Mucosa of descending colon (tissue), 3 donors: Measurements from ENCODE around the gene GABRG3. TPM values are rescaled to one million over a fixed set of nuclear protein-coding genes. Genes with fewer than 3 reads are reported as not detected.

ENCODE experiments used
- ATAC-seq: fragments of 200-7000 bp; cut with Tn5 transposase; one replicate; pipeline ENCODE4 v1.9.1; 2020; ENCODE audit warnings: mild to moderate bottlenecking, moderate library complexity
- DNase-seq, 3 donors: peaks; one replicate each; pipeline ENCODE4 v3.0.0-alpha.2; 2020
- H3K36me3 ChIP-seq: fragments of 200-600 bp; one replicate; pipeline ENCODE4 v1.8.0; 2021; ENCODE audit warnings: low read depth, mild to moderate bottlenecking
- H3K4me1 ChIP-seq: fragments of 200-600 bp; one replicate; pipeline ENCODE4 v1.8.0; 2021; ENCODE audit warnings: low read depth, mild to moderate bottlenecking
- H3K4me3 ChIP-seq: fragments of 200-600 bp; one replicate; pipeline ENCODE4 v1.8.0; 2021; ENCODE audit warnings: mild to moderate bottlenecking
- H3K9me3 ChIP-seq: fragments of 200-600 bp; one replicate; pipeline ENCODE4 v1.8.0; 2021; ENCODE audit warnings: mild to moderate bottlenecking
- intact Hi-C, 2 donors: fragments of 100-400 bp; cut with DNase I in 1 of 2; cut with micrococcal nuclease in 1 of 2; formaldehyde crosslinking; loops; one replicate each; pipeline versions ENCODE4 v1.11.0 to v1.11.1; 2022; cut with DNase I, micrococcal nuclease
- total RNA-seq, 3 donors: library from RNA; stranded (reverse); fragmentation: NEBNext Ultra II Directional in 2 of 3; extraction: Animal tissue kit (Norgen Biotek cat#: 25700) in 2 of 3; gene quantifications; one replicate each; pipeline versions ENCODE4 v1.2.1 to v1.2.4, GENCODE V29; 2021 to 2023
- TF ChIP-seq, protein P1 (sequence below): fragments of 200-600 bp; IDR thresholded peaks from one replicate; pipeline ENCODE4 v1.8.0; 2022; ENCODE audit warnings: antibody characterized with exemption, mild to moderate bottlenecking
- donor health status: DM: no; HTN: no; CAD: no; lungs with moderate emphysema.
- donor health status: DM: no; HTN: no; CAD: no.
- donor health status: DM: no; HTN: yes; CAD: no.

GABRG3 gene
- total RNA-seq, 3 donors from 2014 or later: 0.03 TPM; not detected in 2

DNA sequence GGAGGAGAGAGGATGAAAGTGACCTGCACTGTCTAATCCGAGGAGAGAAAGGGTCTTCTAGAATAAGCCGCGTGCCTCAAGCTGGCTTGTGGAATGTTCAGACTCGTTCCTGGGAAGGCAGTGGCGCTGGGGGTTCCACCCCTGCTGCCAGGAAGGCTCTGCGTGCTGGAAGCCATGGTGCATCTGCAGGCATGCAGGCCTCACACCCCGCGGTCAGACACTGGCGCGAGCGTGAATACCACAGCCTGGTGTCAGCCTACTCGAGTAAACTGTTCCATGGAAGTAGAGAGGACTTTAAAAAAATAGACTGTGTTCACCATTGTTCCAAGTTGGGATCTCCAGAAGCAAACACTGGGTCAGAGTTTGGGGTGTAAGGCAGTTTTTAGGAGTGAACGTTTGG is 25.9 kb upstream of the GABRG3 start:
- intact Hi-C loops: no loop called here
- H3K4me1 ChIP-seq: no peaks in the 10 kb centered on the region

GRCh38 chr15:26950001-26950400 is 21.0 kb upstream of the GABRG3 start:
- intact Hi-C loops: no loop called here
- Histone ChIP-seq H3K36me3 (no peaks in the 10 kb centered on the region), H3K4me1 (no peaks in the 10 kb centered on the region), H3K4me3 (no peak overlapping the region), H3K9me3 (peaks cover 46% of the 10 kb centered on the region)
- ATAC-seq (no peak), DNase-seq (no peak)
- TF ChIP-seq, protein P1, sequence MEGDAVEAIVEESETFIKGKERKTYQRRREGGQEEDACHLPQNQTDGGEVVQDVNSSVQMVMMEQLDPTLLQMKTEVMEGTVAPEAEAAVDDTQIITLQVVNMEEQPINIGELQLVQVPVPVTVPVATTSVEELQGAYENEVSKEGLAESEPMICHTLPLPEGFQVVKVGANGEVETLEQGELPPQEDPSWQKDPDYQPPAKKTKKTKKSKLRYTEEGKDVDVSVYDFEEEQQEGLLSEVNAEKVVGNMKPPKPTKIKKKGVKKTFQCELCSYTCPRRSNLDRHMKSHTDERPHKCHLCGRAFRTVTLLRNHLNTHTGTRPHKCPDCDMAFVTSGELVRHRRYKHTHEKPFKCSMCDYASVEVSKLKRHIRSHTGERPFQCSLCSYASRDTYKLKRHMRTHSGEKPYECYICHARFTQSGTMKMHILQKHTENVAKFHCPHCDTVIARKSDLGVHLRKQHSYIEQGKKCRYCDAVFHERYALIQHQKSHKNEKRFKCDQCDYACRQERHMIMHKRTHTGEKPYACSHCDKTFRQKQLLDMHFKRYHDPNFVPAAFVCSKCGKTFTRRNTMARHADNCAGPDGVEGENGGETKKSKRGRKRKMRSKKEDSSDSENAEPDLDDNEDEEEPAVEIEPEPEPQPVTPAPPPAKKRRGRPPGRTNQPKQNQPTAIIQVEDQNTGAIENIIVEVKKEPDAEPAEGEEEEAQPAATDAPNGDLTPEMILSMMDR: no peak

More for the DNA sequence above, 25.9 kb upstream of the GABRG3 start:
- DNase-seq: no peak
- no peak overlapping the region for H3K4me3 ChIP-seq
- no peaks in the 10 kb centered on the region for H3K36me3 ChIP-seq
- TF ChIP-seq, protein P1: no peak
- H3K9me3 ChIP-seq: peaks cover 45% of the 10 kb centered on the region
- no peak for ATAC-seq

- DNase-seq (no peak), ATAC-seq (no peak)
- intact Hi-C loops: no loop called here
- Histone ChIP-seq H3K9me3 (peaks cover 54% of the 10 kb centered on the region), H3K4me3 (no peak overlapping the region), H3K4me1 (no peaks in the 10 kb centered on the region), H3K36me3 (no peaks in the 10 kb centered on the region)
- TF ChIP-seq, protein P1: no peak
Observed at GRCh38 chr15:26954403-26954802, 16.6 kb upstream of the GABRG3 start.

DNA sequence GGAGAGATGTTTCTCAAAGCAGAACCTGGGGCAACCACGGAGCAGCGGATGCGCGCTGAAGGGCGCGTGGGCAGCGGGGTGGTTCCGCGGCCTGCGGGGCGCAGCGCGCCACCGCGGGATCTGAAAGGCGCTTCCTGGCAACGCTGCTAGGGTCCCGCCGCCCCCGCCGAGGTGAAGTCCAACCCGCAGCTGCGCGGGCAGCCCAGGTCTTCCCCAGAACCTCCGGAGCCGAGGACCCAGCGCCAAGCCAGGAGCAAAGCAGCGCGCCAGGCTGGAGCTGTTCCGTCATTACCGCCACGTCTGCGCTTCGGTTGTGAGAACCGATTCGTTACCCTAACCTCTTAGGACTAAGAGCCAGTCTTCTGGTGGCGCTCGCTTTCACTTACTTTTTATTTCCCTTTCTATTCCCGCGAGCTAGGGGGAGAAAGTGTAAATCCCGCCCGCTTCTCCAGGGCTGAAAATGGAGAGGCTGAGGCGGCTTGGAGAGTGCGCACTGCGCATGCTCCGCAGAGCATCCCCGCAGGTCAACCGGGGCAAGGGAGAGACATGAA is 3.2 kb upstream of the GABRG3 start:
- ATAC-seq (no peak), DNase-seq (no peak)
- intact Hi-C loops: no loop called here

DNA sequence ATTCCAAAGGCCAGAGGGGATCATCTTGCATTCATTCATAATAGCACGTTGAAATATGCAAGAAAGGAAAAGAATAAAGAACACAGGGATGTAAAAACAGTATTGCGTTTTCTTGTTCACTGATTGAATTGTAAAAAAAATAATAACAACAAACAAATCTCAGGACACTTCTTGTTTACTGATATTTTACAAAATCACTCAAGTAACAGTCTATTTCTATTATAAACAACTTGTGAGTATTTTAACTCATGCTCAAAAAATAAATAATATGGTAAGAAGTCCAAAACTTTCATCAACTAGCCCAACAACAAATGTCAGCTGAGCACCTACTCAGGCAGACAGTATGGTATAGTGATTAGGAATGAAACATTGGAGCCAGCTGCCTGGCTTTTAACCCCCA is 2.2 kb upstream of the GABRG3 start:
- H3K4me1 ChIP-seq: no peaks in the 10 kb centered on the region
- H3K36me3 ChIP-seq: no peaks in the 10 kb centered on the region
- no peak overlapping the region for H3K4me3 ChIP-seq
- TF ChIP-seq, protein P1: no peak
- no peak for ATAC-seq
- intact Hi-C loops: no loop called here
- H3K9me3 ChIP-seq: peaks cover 37% of the 10 kb centered on the region
- DNase-seq: no peak

More for the DNA sequence above, 3.2 kb upstream of the GABRG3 start:
- Histone ChIP-seq H3K4me3 (no peak overlapping the region), H3K36me3 (no peaks in the 10 kb centered on the region), H3K9me3 (peaks cover 37% of the 10 kb centered on the region), H3K4me1 (no peaks in the 10 kb centered on the region)
- TF ChIP-seq, protein P1: no peak
